Thyroid gland (tissue), 4 donors: ENCODE data around the gene TGM2. TPM values are rescaled to one million over a fixed set of nuclear protein-coding genes. Genes with fewer than 3 reads are reported as not detected.

Source experiments
- DNase-seq, 2 donors: peaks; one replicate each; pipeline ENCODE4 v3.0.0-alpha.2; 2019
- H3K27ac ChIP-seq, 3 donors: fragments of 200-600 bp; sonication (generic); 1 replicate in 2 of 3; 2 replicates in 1 of 3; pipeline ENCODE4 v1.5.1; 2016 to 2019; ENCODE audit warnings: mild to moderate bottlenecking in 1 of 3, moderate library complexity in 1 of 3
- H3K27me3 ChIP-seq: fragments of 200-600 bp; sonication (generic); one replicate; pipeline ENCODE4 v1.5.1; 2019
- H3K36me3 ChIP-seq, 2 donors: fragments of 200-600 bp; sonication (generic); one replicate each; pipeline ENCODE4 v1.5.1; 2016 to 2019
- H3K4me1 ChIP-seq, 2 donors: fragments of 200-600 bp; sonication (generic); one replicate each; pipeline ENCODE4 v1.5.1; 2017 to 2019
- H3K4me3 ChIP-seq, 3 donors: fragments of 200-600 bp; sonication (generic); replicated peaks in 1 of 3; 1 replicate in 2 of 3; 2 replicates in 1 of 3; pipeline ENCODE4 v1.5.1; 2016; ENCODE audit warnings: mild to moderate bottlenecking in 1 of 3
- H3K9me3 ChIP-seq: fragments of 200-600 bp; sonication (generic); one replicate; pipeline ENCODE4 v1.5.1; 2017
- CTCF ChIP-seq, 6 experiments: fragments of 200-600 bp in 3 of 6; fragments of 450-650 bp in 3 of 6; sonication (generic) in 3 of 6; IDR thresholded peaks; one replicate each; pipeline ENCODE4 v1.5.1; 2016 to 2019; ENCODE audit warnings: antibody characterized with exemption in 6 of 6, mild to moderate bottlenecking in 2 of 6, inconsistent platforms in 1 of 6, moderate library complexity in 1 of 6
- POLR2A ChIP-seq, 2 donors: fragments of 450-650 bp; IDR thresholded peaks; one replicate each; pipeline ENCODE4 v1.6.1; 2017; ENCODE audit warnings: antibody characterized with exemption in 2 of 2, mild to moderate bottlenecking in 2 of 2, moderate library complexity in 1 of 2
- WGBS, 2 donors: methylation state at CpG; one replicate each; pipeline ENCODE4 v1.1.5; 2017; 5-methylcytosine and 5-hydroxymethylcytosine counted together
- intact Hi-C: fragments of 100-400 bp; cut with DNase I; formaldehyde crosslinking; loops from one replicate; pipeline ENCODE4 v1.15.1; 2023
- total RNA-seq, 4 donors: library from RNA; depleted of rRNA; stranded (reverse); fragments of >200 nt; gene quantifications; one replicate each; pipeline ENCODE4 v1.2.3, GENCODE V29; 2016

TGM2 gene
- 100 to 1,000 TPM in 1 of 4 donors, 10 to 100 TPM in 3; 16.9 to 133 (median 18.4) TPM for total RNA-seq

GRCh38 chr20:38165089-38165965 is at the start of gene TGM2:
Gene TGM2, minus strand, starts transcription at chr20:38165270. Its CDS starts 72 bp downstream, at chr20:38165198.
- no peak for TF ChIP-seq POLR2A (IDR thresholded peaks at IDR 0.05)
- TF ChIP-seq CTCF (IDR thresholded peaks at IDR 0.05) = peak; percentile 70 to 91 (median 82)
- intact Hi-C loops = loop anchor here (5.0 kb wide), 1 partner anchor 108 kb away; no protein-coding TSS in a partner anchor
- H3K4me3 ChIP-seq = peak within 1 kb of the TSS in 1 of 3 donors; percentile 25
- peaks cover 0 to 28% of the 10 kb centered on the region in 2 donors for H3K4me1 ChIP-seq
- no peaks in the 10 kb centered on the region for H3K27me3 ChIP-seq
- no peaks in the 10 kb centered on the region for H3K9me3 ChIP-seq
- peak; percentile 73 to 81 for DNase-seq
- H3K36me3 ChIP-seq = no peaks in the 10 kb centered on the region
- peak within 1 kb of the TSS in 1 of 3 donors; percentile 14 for H3K27ac ChIP-seq
- 23 to 28% methylated on average over 16 to 22 of the region's 46 CpGs for WGBS, 2 donors

DNA sequence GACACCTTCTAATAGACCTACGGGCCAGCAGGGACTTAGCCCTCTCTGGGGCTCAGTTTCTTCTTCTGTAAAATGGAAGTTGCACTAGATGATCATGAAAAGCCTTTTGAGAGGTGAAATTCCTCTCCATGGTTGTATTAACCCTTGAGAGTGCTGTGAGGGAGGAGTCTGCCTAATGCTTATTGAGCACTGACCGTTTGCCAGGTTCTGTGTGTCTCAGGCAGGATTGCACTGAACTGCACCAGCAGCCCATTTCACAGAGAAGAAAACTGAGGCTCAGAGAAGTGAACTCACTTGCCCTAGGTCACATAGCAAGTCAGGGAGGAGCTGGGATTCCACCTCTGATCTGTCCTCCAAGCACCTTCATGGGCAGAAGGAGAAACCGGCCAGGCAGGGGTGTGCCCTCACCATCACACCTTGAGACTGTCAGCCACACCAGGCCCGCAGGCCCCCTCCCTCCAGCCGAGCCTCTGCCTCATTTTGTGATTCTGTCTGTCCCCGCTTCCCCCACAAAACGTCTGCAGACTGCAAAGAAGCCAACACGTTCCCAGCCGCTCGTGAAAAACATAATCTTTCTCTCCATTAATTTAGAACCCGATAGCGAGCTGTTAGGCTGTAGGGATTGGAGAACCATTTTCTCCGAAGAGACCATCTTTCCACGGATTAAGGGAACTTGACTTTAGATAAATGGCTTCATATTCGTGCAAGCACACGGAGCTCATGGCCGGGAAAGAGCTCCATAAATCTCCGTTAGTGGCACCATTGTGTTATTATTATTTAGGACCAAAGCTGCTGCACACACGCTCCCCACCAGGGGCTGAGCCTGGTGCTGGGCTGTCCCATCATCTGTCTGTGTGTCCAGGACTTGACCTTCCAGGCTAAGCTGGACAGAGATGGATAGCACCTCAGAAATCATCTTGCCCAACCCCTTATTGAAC is 49.5 kb upstream of the TGM2 start:
- WGBS, 2 donors = 70 to 74% methylated on average over 19 of the region's 19 CpGs
- no peak for DNase-seq
- Histone ChIP-seq H3K27ac (no peak overlapping the region), H3K4me3 (no peak overlapping the region), H3K9me3 (no peaks in the 10 kb centered on the region), H3K36me3 (no peaks in the 10 kb centered on the region), H3K4me1 (no peaks in the 10 kb centered on the region), H3K27me3 (no peaks in the 10 kb centered on the region)
- intact Hi-C loops = no loop called here
- TF ChIP-seq CTCF (IDR thresholded peaks at IDR 0.05) = no peak
- no peak for TF ChIP-seq POLR2A (IDR thresholded peaks at IDR 0.05)

DNA sequence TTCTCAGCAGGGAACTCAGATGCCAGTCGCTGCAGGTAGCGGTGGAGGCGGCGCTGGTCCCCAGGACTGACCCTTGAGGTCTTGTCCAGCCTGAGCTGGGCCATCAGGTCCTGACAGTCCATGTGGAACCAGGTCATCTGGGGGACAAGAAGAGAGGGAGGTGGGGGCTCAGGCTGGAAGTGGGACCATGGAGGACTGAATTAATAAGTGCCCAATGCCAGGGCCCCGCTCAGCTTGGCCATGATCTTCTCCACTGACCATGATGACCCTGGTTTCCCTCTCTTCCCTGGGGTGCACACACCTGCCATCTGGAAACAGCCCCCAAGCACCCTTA is 48.5 kb upstream of the TGM2 start:
- TF ChIP-seq POLR2A (IDR thresholded peaks at IDR 0.05) (no peak), CTCF (IDR thresholded peaks at IDR 0.05) (no peak)
- intact Hi-C loops = no loop called here

GRCh38 chr20:38212806-38213606 is 47.9 kb upstream of the TGM2 start:
- intact Hi-C loops = no loop called here
- TF ChIP-seq POLR2A (IDR thresholded peaks at IDR 0.05) (no peak), CTCF (IDR thresholded peaks at IDR 0.05) (no peak)
- Histone ChIP-seq H3K36me3 (no peaks in the 10 kb centered on the region), H3K27me3 (no peaks in the 10 kb centered on the region), H3K27ac (no peak overlapping the region), H3K4me3 (no peak overlapping the region), H3K9me3 (no peaks in the 10 kb centered on the region), H3K4me1 (no peaks in the 10 kb centered on the region)
- 67 to 77% methylated on average over 8 to 16 of the region's 18 CpGs for WGBS, 2 donors
- no peak for DNase-seq

More for the DNA sequence above, 48.5 kb upstream of the TGM2 start:
- Histone ChIP-seq H3K27me3 (no peaks in the 10 kb centered on the region), H3K36me3 (no peaks in the 10 kb centered on the region), H3K9me3 (no peaks in the 10 kb centered on the region), H3K4me3 (no peak overlapping the region), H3K4me1 (no peaks in the 10 kb centered on the region), H3K27ac (no peak overlapping the region)
- 86 to 91% methylated on average over 1 to 5 of the region's 5 CpGs for WGBS, 2 donors
- DNase-seq = no peak
